HG03457 (cell line): ENCODE results near the gene CDK2.

Experiments
- ATAC-seq: cut with Tn5 transposase; IDR thresholded peaks from one replicate; pipeline ENCODE4 v1.9.1; 2021; ENCODE audit warnings: moderate number of reproducible peaks; ENCODE audit not compliant: unreplicated experiment

Gene CDK2

DNA sequence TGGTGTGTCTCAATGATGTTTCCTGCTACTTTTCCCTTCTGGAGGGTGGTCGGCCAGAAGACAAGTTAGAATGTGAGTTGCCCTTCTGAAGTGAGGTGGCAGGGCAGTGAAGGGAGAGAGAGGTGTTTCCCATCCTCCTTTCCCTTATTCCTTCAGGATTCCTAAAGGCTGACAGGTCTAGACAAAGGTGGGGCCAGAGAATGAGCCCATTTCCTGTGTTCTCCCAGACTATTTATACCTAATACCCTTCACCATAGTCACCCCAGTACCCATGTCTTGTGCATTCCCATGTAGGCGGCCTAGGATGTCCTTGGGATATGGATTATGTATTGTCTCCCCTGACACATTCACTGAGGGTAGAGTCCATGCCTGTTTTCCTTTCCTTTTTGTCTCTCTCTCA lies 28.6 kb upstream of the CDK2 start:
- no peak for ATAC-seq

DNA sequence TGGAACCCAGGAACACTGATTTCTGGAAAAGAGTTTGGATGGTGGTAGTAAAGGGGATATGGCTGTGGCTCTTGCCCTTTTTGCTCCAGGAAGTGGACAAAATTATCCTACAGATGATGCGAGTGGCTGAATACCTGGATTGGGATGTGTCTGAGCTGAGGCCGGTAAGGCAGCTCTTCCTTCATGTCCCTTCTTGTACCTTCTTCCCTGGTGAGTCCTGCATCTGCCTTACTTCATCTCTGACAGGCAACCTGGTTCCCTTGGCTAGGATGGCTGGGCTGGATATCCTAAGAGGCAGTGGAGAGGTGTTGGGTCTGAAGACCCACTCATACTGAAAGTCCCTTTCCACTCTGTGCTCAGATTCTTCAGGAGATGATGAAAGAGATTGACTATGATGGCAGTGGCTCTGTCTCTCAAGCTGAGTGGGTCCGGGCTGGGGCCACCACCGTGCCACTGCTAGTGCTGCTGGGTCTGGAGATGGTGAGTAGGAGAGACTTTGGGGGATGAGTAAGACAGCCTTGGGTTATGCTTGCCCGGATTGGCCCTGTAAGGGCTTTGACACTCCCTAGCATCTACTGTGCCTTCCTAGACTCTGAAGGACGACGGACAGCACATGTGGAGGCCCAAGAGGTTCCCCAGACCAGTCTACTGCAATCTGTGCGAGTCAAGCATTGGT lies 27.7 kb upstream of the CDK2 start:
- no peak for ATAC-seq

- peak; percentile 86 for ATAC-seq
Observed at GRCh38 chr12:55940065-55940732, 26.4 kb upstream of the CDK2 start.

DNA sequence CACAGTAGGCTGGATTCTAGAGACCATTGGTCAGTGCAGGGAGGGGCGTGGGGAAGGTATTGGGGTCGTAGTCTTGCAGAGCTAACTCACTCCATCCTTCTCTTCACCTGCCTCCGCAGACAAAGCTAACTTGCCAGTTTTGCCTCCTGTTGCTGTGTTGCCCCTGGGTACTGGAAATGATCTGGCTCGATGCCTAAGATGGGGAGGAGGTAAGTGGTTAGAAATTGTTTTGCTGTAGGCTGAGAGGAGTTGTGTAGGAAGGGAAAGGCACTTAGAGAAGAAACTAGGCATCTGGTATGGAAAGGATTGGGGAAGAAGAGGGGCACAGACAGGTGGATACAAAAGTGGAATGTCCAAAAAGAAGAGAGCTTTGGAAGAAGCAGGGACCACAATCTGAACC lies 24.6 kb upstream of the CDK2 start:
- no peak for ATAC-seq

DNA sequence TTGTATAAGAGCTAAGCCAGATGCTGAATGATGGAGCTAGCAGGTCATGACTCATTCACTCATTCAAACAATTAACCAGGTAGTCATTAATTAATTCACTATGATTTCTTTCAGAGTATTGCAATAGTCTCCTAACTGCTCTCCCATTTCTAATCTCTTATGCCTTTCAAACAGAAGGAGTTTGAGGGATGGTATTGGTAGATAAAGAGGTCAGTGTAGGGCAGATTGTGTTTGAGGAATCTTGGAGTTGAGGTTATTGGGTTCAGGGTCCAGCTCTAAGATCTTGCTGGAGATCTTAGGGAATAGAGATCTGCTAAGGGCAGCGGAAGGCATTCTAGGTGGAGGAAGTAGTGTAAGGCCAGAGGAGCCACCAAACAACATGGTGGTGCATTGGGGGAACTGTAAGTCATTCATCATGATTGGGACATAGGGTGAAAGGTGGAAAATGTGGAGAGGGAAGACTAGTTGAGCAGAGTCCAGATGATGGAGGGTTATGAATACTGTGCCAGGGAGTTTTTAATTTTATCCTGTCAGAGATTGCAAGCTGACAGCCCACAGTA lies 24.0 kb upstream of the CDK2 start:
- ATAC-seq, result no peak

GRCh38 chr12:55946553-55946952 lies 20.1 kb upstream of the CDK2 start:
- no peak for ATAC-seq

DNA sequence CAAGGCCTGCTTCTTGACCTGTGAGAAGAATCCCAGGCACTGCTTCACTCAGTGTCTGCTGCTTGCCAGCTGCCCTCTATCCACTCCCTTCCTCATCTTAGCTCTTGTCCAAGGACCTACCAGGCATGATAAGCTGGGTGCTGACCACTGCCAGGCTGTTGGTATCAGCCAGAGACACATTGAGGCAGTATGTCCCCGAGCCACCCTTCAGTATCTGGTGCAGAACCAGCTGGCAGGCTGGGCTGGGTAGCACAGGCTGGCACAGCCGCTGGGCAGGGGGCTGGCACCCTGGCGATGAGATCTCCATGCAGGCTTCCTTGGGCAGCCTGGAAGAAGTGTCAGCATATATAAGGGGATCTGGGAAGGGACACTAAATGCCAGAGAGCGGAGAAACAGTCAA lies 11.3 kb upstream of the CDK2 start:
- ATAC-seq, result no peak

- ATAC-seq, result no peak
Observed at GRCh38 chr12:55955800-55956508, 10.7 kb upstream of the CDK2 start.

GRCh38 chr12:55957106-55957859 lies 9.3 kb upstream of the CDK2 start:
- ATAC-seq, result no peak

GRCh38 chr12:55963760-55964159 lies 2.9 kb upstream of the CDK2 start:
- no peak for ATAC-seq

- no peak for ATAC-seq
Observed at GRCh38 chr12:55965240-55965639, 1.4 kb upstream of the CDK2 start.

- ATAC-seq, result no peak
Observed at GRCh38 chr12:55965941-55966407, 656 bp upstream of the CDK2 start, which contains the start of gene PMEL. TSS of gene PMEL (minus strand) at chr12:55966042. CDS start at chr12:55966011, 31 bp downstream.

GRCh38 chr12:55969356-55969755 lies 2.7 kb downstream of the CDK2 start:
- no peak for ATAC-seq

DNA sequence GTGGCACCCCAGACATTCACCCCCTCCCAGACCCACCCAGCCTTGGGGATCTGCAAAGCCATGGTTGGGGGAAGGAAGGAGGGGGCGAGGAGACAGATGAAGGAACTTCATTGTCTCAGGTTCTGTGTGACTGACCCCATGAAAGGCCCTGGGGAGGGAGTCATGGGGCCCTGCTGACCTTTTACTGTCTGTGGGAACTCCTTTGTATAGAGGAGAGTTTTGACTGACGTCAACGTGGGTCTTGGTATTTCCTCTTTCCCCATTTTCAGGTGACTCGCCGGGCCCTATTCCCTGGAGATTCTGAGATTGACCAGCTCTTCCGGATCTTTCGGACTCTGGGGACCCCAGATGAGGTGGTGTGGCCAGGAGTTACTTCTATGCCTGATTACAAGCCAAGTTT lies 4.1 kb downstream of the CDK2 start:
- no peak for ATAC-seq

DNA sequence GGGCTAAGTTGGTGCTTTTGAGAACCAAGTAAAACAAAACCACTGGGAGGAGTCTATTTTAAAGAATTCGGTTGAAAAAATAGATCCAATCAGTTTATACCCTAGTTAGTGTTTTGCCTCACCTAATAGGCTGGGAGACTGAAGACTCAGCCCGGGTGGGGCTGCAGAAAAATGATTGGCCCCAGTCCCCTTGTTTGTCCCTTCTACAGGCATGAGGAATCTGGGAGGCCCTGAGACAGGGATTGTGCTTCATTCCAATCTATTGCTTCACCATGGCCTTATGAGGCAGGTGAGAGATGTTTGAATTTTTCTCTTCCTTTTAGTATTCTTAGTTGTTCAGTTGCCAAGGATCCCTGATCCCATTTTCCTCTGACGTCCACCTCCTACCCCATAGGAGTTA lies 5.4 kb downstream of the CDK2 start:
- ATAC-seq, result no peak

GRCh38 chr12:55972456-55972855 lies 5.8 kb downstream of the CDK2 start:
- ATAC-seq, result no peak

DNA sequence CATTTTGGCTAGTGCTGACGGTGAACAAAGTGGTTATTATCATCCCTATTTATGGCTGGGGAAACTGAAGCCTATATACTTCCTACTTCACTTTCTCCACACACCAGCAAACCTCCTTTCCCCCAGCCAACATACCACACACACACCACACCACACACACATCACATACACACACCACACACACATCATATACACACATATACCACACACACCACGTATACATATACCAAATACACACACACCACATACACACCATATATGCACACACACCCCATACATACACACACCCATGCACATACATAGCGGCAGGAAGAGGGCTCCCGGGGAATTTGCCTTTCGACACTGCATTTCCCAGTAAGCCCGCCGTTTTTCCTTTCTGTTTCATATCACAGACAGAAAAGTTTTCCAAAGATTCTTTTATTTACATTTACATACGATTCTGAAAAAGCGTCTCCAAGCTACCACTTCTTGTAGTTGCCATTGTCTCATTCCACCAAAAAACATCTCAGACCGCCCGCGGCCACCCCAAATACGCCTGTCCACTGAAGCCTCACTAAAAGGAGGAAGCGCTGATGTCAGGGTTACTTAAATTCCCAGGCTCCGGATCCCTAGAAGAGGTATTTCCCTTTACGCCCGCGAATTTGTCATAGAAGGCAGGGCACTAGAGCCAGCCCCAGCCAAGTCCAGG lies 6.4 kb downstream of the CDK2 start:
- no peak for ATAC-seq

DNA sequence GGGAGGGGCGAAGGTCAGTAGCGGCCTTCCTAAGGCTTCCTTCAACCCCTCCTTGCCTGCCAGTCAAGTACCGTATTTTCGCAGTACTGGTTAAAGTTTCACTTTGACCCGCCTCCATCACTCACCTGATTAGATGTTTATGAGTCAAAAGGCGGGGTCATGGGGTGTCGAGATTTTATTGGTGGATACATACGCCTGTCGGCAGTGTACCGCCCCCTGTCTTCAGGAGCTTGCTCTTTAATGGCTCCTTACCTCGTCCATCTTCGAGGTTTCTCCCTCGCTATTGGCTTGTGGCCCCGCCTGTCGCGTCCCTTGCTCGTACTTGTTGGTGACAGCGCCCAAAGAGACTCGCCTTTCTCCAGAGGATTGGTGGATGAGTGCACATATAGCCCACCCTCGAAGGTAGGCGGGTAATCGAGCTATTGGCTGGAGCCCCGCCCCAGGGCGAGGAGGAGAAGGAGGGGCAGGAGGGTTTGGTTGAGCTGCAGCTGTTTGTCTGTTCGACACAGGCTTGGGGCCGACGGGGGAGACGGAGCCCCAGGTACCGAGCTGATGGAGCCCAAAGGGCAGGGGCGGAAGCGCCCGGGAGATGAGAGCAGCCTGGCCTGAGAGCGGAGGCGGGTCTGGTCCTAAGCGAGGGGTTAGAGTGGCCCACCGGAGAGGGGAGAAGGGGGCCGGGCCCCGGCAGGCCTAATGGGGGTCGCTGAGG lies 7.1 kb downstream of the CDK2 start, which contains the start of gene RAB5B:
TSS of gene RAB5B (plus strand) at position 480 of the 709 bp plus-strand sequence. CDS start 12,883 bp downstream, outside the sequence.
- ATAC-seq, result peak; percentile 90

GRCh38 chr12:55974308-55974730 lies 7.7 kb downstream of the CDK2 start:
- peak; percentile 3 for ATAC-seq
